Glutamatergic neuron (in vitro differentiated cells): Measurements from ENCODE around the gene NADSYN1. TPM values are rescaled to one million over a fixed set of nuclear protein-coding genes. Genes with fewer than 3 reads are reported as not detected.
A peak's percentile ranks its signal among the peaks of the same experiment; 100 is the strongest.

Source experiments
- DNase-seq: peaks from one replicate; pipeline ENCODE4 v3.0.0; 2022
- H3K27ac Mint-ChIP-seq: one replicate; pipeline ENCODE4 v1.8.0; 2020; ENCODE audit warnings: mild to moderate bottlenecking, mixed read lengths, inconsistent platforms; ENCODE audit not compliant: unreplicated experiment
- H3K27me3 Mint-ChIP-seq: one replicate; pipeline ENCODE4 v1.8.0; 2020; ENCODE audit warnings: mild to moderate bottlenecking, moderate library complexity, mixed read lengths, inconsistent platforms; ENCODE audit not compliant: unreplicated experiment
- H3K36me3 Mint-ChIP-seq: one replicate; pipeline ENCODE4 v1.8.0; 2020; ENCODE audit warnings: mild to moderate bottlenecking, mixed read lengths, inconsistent platforms; ENCODE audit not compliant: unreplicated experiment
- H3K4me1 Mint-ChIP-seq: one replicate; pipeline ENCODE4 v1.8.0; 2020; ENCODE audit warnings: mild to moderate bottlenecking, low read depth, mixed read lengths, inconsistent platforms; ENCODE audit not compliant: unreplicated experiment
- H3K4me3 Mint-ChIP-seq: one replicate; pipeline ENCODE4 v1.8.0; 2020; ENCODE audit warnings: mild to moderate bottlenecking, mixed read lengths, inconsistent platforms; ENCODE audit not compliant: unreplicated experiment
- H3K9me3 Mint-ChIP-seq: one replicate; pipeline ENCODE4 v1.8.0; 2020; ENCODE audit warnings: mild to moderate bottlenecking, moderate library complexity, mixed read lengths, inconsistent platforms; ENCODE audit not compliant: unreplicated experiment
- CTCF ChIP-seq: fragments of 200-600 bp; sonication (generic); IDR thresholded peaks from one replicate; pipeline ENCODE4 v1.5.0; 2021; ENCODE audit not compliant: partially characterized antibody, unreplicated experiment
- total RNA-seq: library from RNA; stranded (reverse); fragmentation: NEBNext Ultra II Directional; extraction: Animal tissue kit (Norgen Biotek cat#: 25700); gene quantifications from one replicate; pipeline ENCODE4 v1.2.1, GENCODE V29; 2021; ENCODE audit not compliant: unreplicated experiment

The NADSYN1 gene
- total RNA-seq, 1 donor from 2014 or later: 78.2 TPM

GRCh38 chr11:71442880-71443279, 10.1 kb upstream of the NADSYN1 start:
- Mint-ChIP-seq H3K36me3 (peaks cover 18% of the 10 kb centered on the region), H3K27me3 (peaks cover 8% of the 10 kb centered on the region), H3K4me1 (no peaks in the 10 kb centered on the region), H3K4me3 (no peak overlapping the region), H3K27ac (no peak overlapping the region), H3K9me3 (peaks cover 10% of the 10 kb centered on the region)
- TF ChIP-seq CTCF: no peak
- DNase-seq: no peak

- H3K9me3 Mint-ChIP-seq: peaks cover 10% of the 10 kb centered on the region
- TF ChIP-seq CTCF: no peak
- H3K4me1 Mint-ChIP-seq: no peaks in the 10 kb centered on the region
- no peak overlapping the region for H3K27ac Mint-ChIP-seq
- no peak overlapping the region for H3K4me3 Mint-ChIP-seq
- no peak for DNase-seq
- H3K27me3 Mint-ChIP-seq: peaks cover 8% of the 10 kb centered on the region
- peaks cover 18% of the 10 kb centered on the region for H3K36me3 Mint-ChIP-seq
Observed at GRCh38 chr11:71443736-71444445, 9.1 kb upstream of the NADSYN1 start.

GRCh38 chr11:71444811-71445210, 8.2 kb upstream of the NADSYN1 start:
- no peak for TF ChIP-seq CTCF
- peaks cover 10% of the 10 kb centered on the region for H3K27me3 Mint-ChIP-seq
- DNase-seq: no peak
- H3K9me3 Mint-ChIP-seq: peaks cover 13% of the 10 kb centered on the region
- H3K4me1 Mint-ChIP-seq: peaks cover 8% of the 10 kb centered on the region
- H3K27ac Mint-ChIP-seq: no peak overlapping the region
- no peak overlapping the region for H3K4me3 Mint-ChIP-seq
- peaks cover 18% of the 10 kb centered on the region for H3K36me3 Mint-ChIP-seq

- H3K9me3 Mint-ChIP-seq: peaks cover 11% of the 10 kb centered on the region
- DNase-seq: no peak
- H3K4me3 Mint-ChIP-seq: peak overlapping the region; percentile 91
- peaks cover 8% of the 10 kb centered on the region for H3K27me3 Mint-ChIP-seq
- peaks cover 18% of the 10 kb centered on the region for H3K36me3 Mint-ChIP-seq
- no peak for TF ChIP-seq CTCF
- H3K27ac Mint-ChIP-seq: no peak overlapping the region
- peaks cover 19% of the 10 kb centered on the region for H3K4me1 Mint-ChIP-seq
Observed at GRCh38 chr11:71446150-71446549, 6.9 kb upstream of the NADSYN1 start.

GRCh38 chr11:71446942-71447688, 5.9 kb upstream of the NADSYN1 start:
- no peak for DNase-seq
- TF ChIP-seq CTCF: no peak
- Mint-ChIP-seq H3K4me1 (peaks cover 28% of the 10 kb centered on the region), H3K27ac (peak overlapping the region; percentile 60), H3K9me3 (peaks cover 15% of the 10 kb centered on the region), H3K27me3 (peaks cover 12% of the 10 kb centered on the region), H3K36me3 (peaks cover 18% of the 10 kb centered on the region), H3K4me3 (peak overlapping the region; percentile 91)
